Activated CD4-positive, alpha-beta T cell treated with anti-CD3 and anti-CD28 coated beads, Interleukin-2, amount 10 ng/mL, durations not matched to agents 24 days and 14 days (primary cell): ENCODE measurements around the gene PKP4. TPM values are rescaled to one million over a fixed set of nuclear protein-coding genes. Genes with fewer than 3 reads are reported as not detected.
"Not testable (repeated sequence)": the region's sequence is repeated elsewhere in the genome, so short reads cannot be mapped to it uniquely, and the experiment has no call there.

Experiments
- DNase-seq: peaks from one replicate; pipeline ENCODE4 v3.0.0; 2022
- H3K27ac Mint-ChIP-seq: one replicate; pipeline ENCODE4 v1.8.0; 2022; ENCODE audit warnings: mild to moderate bottlenecking, mixed read lengths
- H3K27me3 Mint-ChIP-seq: one replicate; pipeline ENCODE4 v1.8.0; 2022; ENCODE audit warnings: mixed read lengths
- H3K36me3 Mint-ChIP-seq: one replicate; pipeline ENCODE4 v1.8.0; 2022; ENCODE audit warnings: low read depth, mild to moderate bottlenecking, mixed read lengths
- H3K4me1 Mint-ChIP-seq: one replicate; pipeline ENCODE4 v1.8.0; 2021; ENCODE audit warnings: mixed read lengths
- H3K4me3 Mint-ChIP-seq: one replicate; pipeline ENCODE4 v1.8.0; 2022; ENCODE audit warnings: mild to moderate bottlenecking, moderate library complexity, mixed read lengths
- H3K9me3 Mint-ChIP-seq: one replicate; pipeline ENCODE4 v1.8.0; 2021; ENCODE audit warnings: mixed read lengths
- intact Hi-C: fragments of 100-400 bp; cut with micrococcal nuclease; formaldehyde crosslinking; loops from one replicate; pipeline ENCODE4 v1.15.1; 2023
- total RNA-seq: library from RNA; stranded (reverse); gene quantifications from 2 replicates; pipeline ENCODE4 v1.2.3, GENCODE V29; 2022

The PKP4 gene
- total RNA-seq, 1 donor from 2014 or later, result 32.6 TPM

- Mint-ChIP-seq H3K27ac (no peak overlapping the region), H3K36me3 (no peaks in the 10 kb centered on the region)
These were observed 242.6 kb downstream of the PKP4 start for GRCh38 chr2:158699323-158699722.

DNA sequence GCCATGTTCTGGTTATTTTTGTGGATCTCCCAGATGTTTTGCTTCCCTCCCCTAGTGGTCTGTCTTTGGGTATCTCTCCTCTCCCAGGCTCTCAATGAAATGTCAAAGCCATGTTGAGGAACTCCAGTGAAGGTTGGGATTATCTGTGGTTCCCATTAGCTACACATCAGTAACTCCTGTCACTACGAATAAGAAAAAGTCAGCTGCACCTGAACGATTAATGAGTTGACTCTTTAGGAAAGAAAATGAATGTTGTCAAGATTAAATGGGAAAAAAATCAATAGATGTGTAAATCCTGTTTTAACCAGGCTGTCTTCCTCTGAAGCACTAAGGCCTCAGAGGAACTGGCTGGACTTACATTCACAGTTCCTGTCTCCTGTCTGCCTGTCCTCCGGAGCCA is 244.3 kb downstream of the PKP4 start:
- H3K4me3 Mint-ChIP-seq, result no peak overlapping the region
- H3K4me1 Mint-ChIP-seq, result no peaks in the 10 kb centered on the region
- DNase-seq, result no peak
- no peaks in the 10 kb centered on the region for H3K36me3 Mint-ChIP-seq
- peaks cover 8% of the 10 kb centered on the region for H3K27me3 Mint-ChIP-seq
- intact Hi-C loops, result no loop called here
- peaks cover 9% of the 10 kb centered on the region for H3K9me3 Mint-ChIP-seq
- H3K27ac Mint-ChIP-seq, result no peak overlapping the region

More at GRCh38 chr2:158699323-158699722, 242.6 kb downstream of the PKP4 start:
- Mint-ChIP-seq H3K4me1 (no peaks in the 10 kb centered on the region), H3K9me3 (peaks cover 9% of the 10 kb centered on the region), H3K4me3 (no peak overlapping the region), H3K27me3 (peaks cover 8% of the 10 kb centered on the region)
- intact Hi-C loops, result no loop called here
- DNase-seq, result no peak

DNA sequence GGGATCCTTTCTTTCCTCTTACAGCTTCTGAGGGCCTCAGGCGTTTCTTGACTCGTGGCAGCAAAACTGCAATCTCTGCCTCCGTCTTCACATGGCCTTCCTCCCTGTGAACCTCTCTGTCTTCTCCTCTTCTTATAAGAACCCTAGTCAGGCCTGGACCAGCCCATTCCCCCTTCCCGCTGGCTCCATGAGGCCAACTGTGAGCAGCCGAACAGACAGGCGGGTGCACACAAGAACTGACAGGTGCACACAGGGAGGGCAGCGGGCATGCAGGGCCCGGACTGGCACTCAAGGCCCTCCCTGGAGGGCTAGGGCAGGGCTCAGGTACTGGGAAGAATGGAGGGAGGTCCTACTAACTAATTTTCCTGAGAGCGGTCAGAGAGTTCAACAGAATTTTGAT is 246.0 kb downstream of the PKP4 start:
- intact Hi-C loops, result no loop called here
- H3K4me3 Mint-ChIP-seq, result no peak overlapping the region
- DNase-seq, result no peak
- no peaks in the 10 kb centered on the region for H3K9me3 Mint-ChIP-seq
- no peaks in the 10 kb centered on the region for H3K27me3 Mint-ChIP-seq
- H3K27ac Mint-ChIP-seq, result no peak overlapping the region
- H3K36me3 Mint-ChIP-seq, result no peaks in the 10 kb centered on the region
- H3K4me1 Mint-ChIP-seq, result no peaks in the 10 kb centered on the region

GRCh38 chr2:158704724-158705465 is 248.1 kb downstream of the PKP4 start:
- H3K36me3 Mint-ChIP-seq, H3K9me3 Mint-ChIP-seq, H3K4me3 Mint-ChIP-seq, H3K27ac Mint-ChIP-seq, intact Hi-C loops, H3K4me1 Mint-ChIP-seq, DNase-seq, H3K27me3 Mint-ChIP-seq: not testable (repeated sequence)

GRCh38 chr2:158712791-158713522 is 256.2 kb downstream of the PKP4 start:
- Mint-ChIP-seq H3K4me1 (no peaks in the 10 kb centered on the region), H3K36me3 (no peaks in the 10 kb centered on the region), H3K4me3 (no peak overlapping the region), H3K27ac (no peak overlapping the region), H3K27me3 (peaks cover 10% of the 10 kb centered on the region), H3K9me3 (peaks cover 13% of the 10 kb centered on the region)
- intact Hi-C loops, result no loop called here
- DNase-seq, result no peak

DNA sequence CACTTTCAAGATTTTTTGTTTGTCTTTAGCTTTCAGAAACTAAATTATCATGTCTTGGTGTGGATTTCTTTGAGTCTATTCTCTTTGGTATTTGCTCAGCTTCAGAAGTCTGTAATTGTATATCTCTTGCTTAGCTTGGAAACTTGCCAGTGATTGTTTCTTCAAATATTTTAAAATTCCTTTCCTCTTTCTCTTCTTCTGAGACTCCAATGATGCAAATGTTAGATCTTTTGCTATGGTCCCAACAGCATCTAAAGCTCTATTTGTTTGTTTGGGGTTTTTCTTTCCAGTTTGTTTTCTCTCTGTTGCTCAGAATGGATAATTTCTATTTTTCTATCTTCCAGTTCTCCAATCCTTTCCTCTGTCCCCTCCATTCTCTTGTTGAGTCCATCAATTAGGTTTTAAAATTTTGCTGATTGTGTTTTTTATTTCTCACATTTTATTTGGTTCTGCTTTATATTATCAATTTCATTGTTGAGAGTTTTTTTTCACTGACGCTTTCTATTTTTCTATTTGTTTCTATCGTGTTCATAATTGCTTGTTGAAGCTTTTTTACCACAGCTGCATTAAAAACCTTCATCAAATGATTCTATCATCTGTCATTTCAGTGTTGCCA is 256.9 kb downstream of the PKP4 start:
- no peak for DNase-seq
- Mint-ChIP-seq H3K27me3 (peaks cover 10% of the 10 kb centered on the region), H3K27ac (no peak overlapping the region), H3K36me3 (no peaks in the 10 kb centered on the region), H3K9me3 (peaks cover 13% of the 10 kb centered on the region), H3K4me1 (no peaks in the 10 kb centered on the region), H3K4me3 (no peak overlapping the region)
- intact Hi-C loops, result no loop called here

DNA sequence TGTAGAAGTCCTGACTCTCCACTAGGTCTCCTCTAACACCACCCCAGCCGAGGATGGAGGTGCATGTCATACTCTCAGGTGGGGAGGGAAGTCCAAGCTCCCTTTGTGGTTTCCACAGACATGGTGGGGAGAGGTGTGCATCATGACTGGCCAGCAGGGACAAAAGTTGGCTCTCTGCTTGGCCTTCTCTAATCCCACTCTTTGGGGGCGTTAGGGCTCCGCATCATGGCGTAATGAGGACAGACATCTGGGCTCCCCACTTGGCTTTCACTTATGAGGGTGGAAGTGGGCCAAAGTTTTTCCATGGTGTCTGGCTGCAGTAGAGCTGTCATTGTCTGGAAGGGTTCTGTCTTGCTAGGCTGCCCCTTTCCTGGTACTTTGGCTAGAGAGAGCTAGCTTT is 257.7 kb downstream of the PKP4 start:
- H3K9me3 Mint-ChIP-seq, result peaks cover 13% of the 10 kb centered on the region
- intact Hi-C loops, result no loop called here
- peaks cover 10% of the 10 kb centered on the region for H3K27me3 Mint-ChIP-seq
- H3K36me3 Mint-ChIP-seq, result no peaks in the 10 kb centered on the region
- H3K4me1 Mint-ChIP-seq, result no peaks in the 10 kb centered on the region
- no peak overlapping the region for H3K27ac Mint-ChIP-seq
- DNase-seq, result no peak
- H3K4me3 Mint-ChIP-seq, result no peak overlapping the region

DNA sequence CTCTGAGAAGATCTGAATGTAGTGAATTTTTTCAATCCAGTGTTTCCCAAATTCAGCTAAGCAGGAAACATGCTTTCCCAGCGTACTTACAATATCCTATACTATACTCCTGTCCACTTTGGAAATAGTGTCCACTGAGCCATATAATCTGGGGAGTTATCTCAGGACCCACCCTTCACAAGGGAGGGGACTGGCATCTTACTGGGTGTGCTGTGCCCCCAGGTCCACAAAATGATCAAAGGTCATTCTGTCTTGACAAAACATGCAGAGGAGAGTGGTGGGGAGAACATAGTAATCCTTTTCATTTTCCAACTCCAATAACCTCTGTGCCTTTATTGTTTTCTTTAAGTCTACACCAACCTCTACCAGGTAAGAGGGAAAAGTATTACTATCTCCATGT is 258.6 kb downstream of the PKP4 start:
- Mint-ChIP-seq H3K36me3 (no peaks in the 10 kb centered on the region), H3K4me1 (no peaks in the 10 kb centered on the region), H3K27me3 (peaks cover 5% of the 10 kb centered on the region), H3K9me3 (peaks cover 13% of the 10 kb centered on the region), H3K4me3 (no peak overlapping the region), H3K27ac (no peak overlapping the region)
- intact Hi-C loops, result no loop called here
- DNase-seq, result no peak

GRCh38 chr2:158716121-158716791 is 259.5 kb downstream of the PKP4 start:
- Mint-ChIP-seq H3K36me3 (no peaks in the 10 kb centered on the region), H3K4me1 (no peaks in the 10 kb centered on the region), H3K9me3 (peaks cover 13% of the 10 kb centered on the region), H3K4me3 (no peak overlapping the region), H3K27me3 (peaks cover 5% of the 10 kb centered on the region), H3K27ac (no peak overlapping the region)
- DNase-seq, result no peak
- intact Hi-C loops, result no loop called here

DNA sequence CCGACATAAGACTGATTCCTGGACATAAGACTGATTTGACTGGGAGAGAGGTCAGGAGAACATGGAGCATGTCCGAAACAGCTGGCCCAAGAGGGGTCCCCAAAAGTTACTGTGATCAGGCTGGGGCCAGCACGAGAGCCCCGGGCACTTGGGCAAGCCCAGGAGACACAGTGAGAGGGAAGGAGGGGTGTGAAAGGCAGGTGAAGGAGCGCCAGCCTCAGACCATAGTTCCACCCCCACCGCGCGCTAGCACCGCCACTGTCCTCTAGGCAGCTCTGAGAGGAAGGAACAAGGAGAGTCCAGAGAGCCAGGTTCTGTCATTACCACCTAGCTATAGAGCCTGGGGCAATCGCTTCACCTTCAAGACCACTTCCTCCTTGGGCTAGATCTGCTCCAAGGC is 260.2 kb downstream of the PKP4 start:
- Mint-ChIP-seq H3K27ac (no peak overlapping the region), H3K9me3 (peaks cover 13% of the 10 kb centered on the region), H3K36me3 (no peaks in the 10 kb centered on the region), H3K4me1 (no peaks in the 10 kb centered on the region), H3K4me3 (no peak overlapping the region), H3K27me3 (peaks cover 5% of the 10 kb centered on the region)
- intact Hi-C loops, result no loop called here
- no peak for DNase-seq

- Mint-ChIP-seq H3K4me3 (no peak overlapping the region), H3K27ac (no peak overlapping the region), H3K27me3 (peaks cover 4% of the 10 kb centered on the region), H3K36me3 (no peaks in the 10 kb centered on the region), H3K9me3 (peaks cover 13% of the 10 kb centered on the region), H3K4me1 (no peaks in the 10 kb centered on the region)
- intact Hi-C loops, result no loop called here
- no peak for DNase-seq
These were observed 260.8 kb downstream of the PKP4 start for GRCh38 chr2:158717366-158718195.

DNA sequence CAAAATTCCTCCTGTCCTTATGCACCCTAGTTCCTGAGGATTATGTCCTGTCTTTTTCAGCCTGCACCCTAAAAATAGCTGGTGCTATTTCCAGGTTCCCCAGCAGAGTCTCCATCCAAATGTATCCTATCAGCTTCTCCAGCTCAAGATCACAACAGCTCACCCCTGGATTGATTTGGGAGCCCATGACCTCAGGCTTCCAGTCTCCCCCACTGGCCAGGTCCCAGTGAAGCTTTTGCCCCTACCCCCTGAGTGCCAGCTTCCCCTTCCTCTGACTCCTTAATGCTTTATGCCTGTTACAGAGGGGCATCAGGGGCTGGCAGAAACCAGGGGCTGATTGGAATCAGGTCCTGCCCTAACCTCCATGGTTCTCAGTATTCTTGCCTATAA is 261.4 kb downstream of the PKP4 start:
- no peaks in the 10 kb centered on the region for H3K4me1 Mint-ChIP-seq
- H3K9me3 Mint-ChIP-seq, result peaks cover 10% of the 10 kb centered on the region
- intact Hi-C loops, result no loop called here
- H3K27me3 Mint-ChIP-seq, result peaks cover 4% of the 10 kb centered on the region
- H3K36me3 Mint-ChIP-seq, result no peaks in the 10 kb centered on the region
- no peak overlapping the region for H3K4me3 Mint-ChIP-seq
- no peak overlapping the region for H3K27ac Mint-ChIP-seq
- DNase-seq, result no peak

DNA sequence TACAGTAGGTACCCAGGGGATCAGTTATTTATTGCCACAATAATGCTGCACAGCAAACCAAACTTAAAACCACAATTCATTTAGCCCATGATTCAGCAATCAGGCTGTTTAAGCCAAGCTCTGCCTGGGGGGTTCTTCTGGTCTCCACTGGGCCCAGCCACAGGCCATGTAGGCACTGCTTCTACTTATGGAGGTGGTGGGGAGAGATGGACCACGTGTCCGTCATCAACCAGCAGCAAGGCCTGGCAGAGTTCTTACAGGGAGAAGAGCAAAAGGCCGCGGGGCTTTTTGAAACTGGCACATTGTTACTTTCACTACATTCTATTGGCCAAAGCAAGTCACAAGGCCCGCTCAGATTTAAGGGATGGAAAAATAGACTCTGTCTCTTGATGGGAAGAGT is 262.1 kb downstream of the PKP4 start:
- no peaks in the 10 kb centered on the region for H3K4me1 Mint-ChIP-seq
- H3K4me3 Mint-ChIP-seq, result no peak overlapping the region
- no peak for DNase-seq
- H3K27me3 Mint-ChIP-seq, result peaks cover 2% of the 10 kb centered on the region
- H3K27ac Mint-ChIP-seq, result no peak overlapping the region
- H3K9me3 Mint-ChIP-seq, result peaks cover 3% of the 10 kb centered on the region
- H3K36me3 Mint-ChIP-seq, result no peaks in the 10 kb centered on the region
- intact Hi-C loops, result no loop called here
